ENCODE results near the gene SULT1E1. TPM values are rescaled to one million over a fixed set of nuclear protein-coding genes. Genes with fewer than 3 reads are reported as not detected.

Gene SULT1E1
- total RNA-seq, 1 donor from 2014 or later: 11.4 TPM

DNA sequence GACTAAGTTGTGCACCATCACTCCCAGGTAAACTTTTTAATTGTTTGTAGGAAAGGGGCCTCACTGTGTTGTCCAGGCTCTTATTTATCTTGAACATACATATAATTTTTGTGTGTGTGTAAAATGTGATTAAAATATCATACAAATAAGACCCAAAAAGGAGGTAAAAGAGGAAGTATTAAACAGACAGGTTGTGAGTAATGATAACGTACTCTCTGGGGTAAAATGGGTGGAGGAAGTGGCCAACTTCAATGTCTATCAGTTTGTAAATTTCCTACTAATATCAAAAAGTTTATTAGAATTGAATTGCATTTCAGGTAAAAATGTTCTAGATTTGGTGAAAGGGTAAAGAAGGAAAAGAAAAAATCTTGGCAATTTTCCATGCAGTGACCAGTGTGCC is 48.8 kb downstream of the SULT1E1 start:
- FAIRE-seq (no peak), DNase-seq (ENCODE audit: low spot score in 2 of 2) (no peak)

- FAIRE-seq (no peak), DNase-seq (ENCODE audit: low spot score in 2 of 2) (no peak)
These were observed 59.3 kb downstream of the SULT1E1 start for GRCh38 chr4:69800599-69800998.

- DNase-seq (ENCODE audit: low spot score in 2 of 2) (no peak), FAIRE-seq (no peak)
These were observed 60.6 kb downstream of the SULT1E1 start for GRCh38 chr4:69799337-69799736.

DNA sequence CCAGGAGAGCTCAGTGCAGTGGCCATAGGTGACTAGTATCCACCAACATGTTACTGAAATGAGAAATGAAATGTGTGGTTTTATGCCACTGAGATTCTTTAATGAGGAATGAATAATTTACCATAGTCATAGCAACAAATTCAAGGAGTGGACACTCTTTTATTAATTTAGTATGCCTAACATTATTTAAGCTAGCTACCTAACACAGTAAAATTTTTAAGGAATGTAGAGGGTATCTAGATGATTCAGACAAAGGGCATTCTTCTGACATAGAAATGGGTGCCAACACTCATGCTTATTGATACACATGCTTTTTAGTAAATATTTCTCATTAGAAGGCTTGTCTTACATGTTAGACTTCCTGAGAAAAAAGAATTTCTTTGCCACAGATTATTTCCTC is 66.2 kb downstream of the SULT1E1 start:
- no peak for DNase-seq (ENCODE audit: low spot score in 2 of 2)
- no peak for FAIRE-seq

Other genes starting within 250 kb of the SULT1E1 start
- not detected for gene UGT2A2, start 220.5 kb downstream of the SULT1E1 start, total RNA-seq
- not detected for gene UGT2A1, start 206.9 kb downstream of the SULT1E1 start, total RNA-seq
- gene SULT1B1, start 99.5 kb downstream of the SULT1E1 start, total RNA-seq: 0.41 TPM
- gene CSN1S1, start 70.9 kb upstream of the SULT1E1 start, total RNA-seq: 0.41 TPM
- not detected for gene CSN2, start 105.6 kb upstream of the SULT1E1 start, total RNA-seq
- not detected for gene STATH, start 135.8 kb upstream of the SULT1E1 start, total RNA-seq
- gene HTN3, start 168.3 kb upstream of the SULT1E1 start, total RNA-seq: not detected
- gene HTN1, start 190.3 kb upstream of the SULT1E1 start, total RNA-seq: not detected